Spleen (tissue), 11 donors: ENCODE data around the gene LCK. TPM values are rescaled to one million over a fixed set of nuclear protein-coding genes. Genes with fewer than 3 reads are reported as not detected.

Experiments
- DNase-seq: peaks from one replicate; pipeline ENCODE4 v3.0.0-alpha.2; 2020
- H3K27ac ChIP-seq, 8 donors: fragments of 200-600 bp; sonication (generic) in 7 of 8; 1 replicate in 4 of 8; 2 replicates in 4 of 8; pipeline versions ENCODE4 v1.5.0 to v1.8.0; 2016 to 2021; ENCODE audit warnings: inconsistent platforms in 4 of 8, mild to moderate bottlenecking in 4 of 8, moderate library complexity in 1 of 8
- H3K27me3 ChIP-seq, 7 donors: fragments of 200-600 bp; sonication (generic) in 6 of 7; replicated peaks in 1 of 7; 1 replicate in 4 of 7; 2 replicates in 3 of 7; pipeline versions ENCODE4 v1.5.0 to v1.8.0; 2016 to 2021; ENCODE audit warnings: inconsistent platforms in 3 of 7, mild to moderate bottlenecking in 1 of 7
- H3K36me3 ChIP-seq, 6 donors: fragments of 200-600 bp; sonication (generic) in 5 of 6; 1 replicate in 4 of 6; 2 replicates in 2 of 6; pipeline versions ENCODE4 v1.5.0 to v1.8.0; 2016 to 2021; ENCODE audit warnings: inconsistent platforms in 2 of 6
- H3K4me1 ChIP-seq, 6 donors: fragments of 200-600 bp; sonication (generic) in 5 of 6; 1 replicate in 3 of 6; 2 replicates in 3 of 6; pipeline versions ENCODE4 v1.5.0 to v1.8.0; 2016 to 2021; ENCODE audit warnings: inconsistent platforms in 3 of 6
- H3K4me3 ChIP-seq, 8 donors: fragments of 200-600 bp; sonication (generic) in 7 of 8; 1 replicate in 4 of 8; 2 replicates in 4 of 8; pipeline versions ENCODE4 v1.5.0 to v1.8.0; 2016 to 2021; ENCODE audit warnings: inconsistent platforms in 4 of 8, mild to moderate bottlenecking in 4 of 8, moderate library complexity in 2 of 8
- H3K9me3 ChIP-seq, 8 donors: fragments of 200-600 bp; sonication (generic) in 7 of 8; 1 replicate in 4 of 8; 2 replicates in 4 of 8; pipeline versions ENCODE4 v1.5.0 to v1.8.0; 2016 to 2021; ENCODE audit warnings: inconsistent platforms in 4 of 8
- CTCF ChIP-seq, 11 experiments: fragments of 200-600 bp in 7 of 11; fragments of 450-650 bp in 4 of 11; sonication (generic) in 4 of 11; IDR thresholded peaks in 8 of 11; conservative IDR thresholded peaks in 3 of 11; 1 replicate in 7 of 11; 2 replicates in 4 of 11; pipeline versions ENCODE4 v1.4.0 to v1.8.0; 2016 to 2021; ENCODE audit warnings: antibody characterized with exemption in 11 of 11, inconsistent platforms in 4 of 11, mild to moderate bottlenecking in 1 of 11
- POLR2A ChIP-seq, 3 donors: fragments of 450-650 bp; IDR thresholded peaks; one replicate each; pipeline ENCODE4 v1.5.1; 2017; ENCODE audit warnings: antibody characterized with exemption in 3 of 3, mild to moderate bottlenecking in 1 of 3
- POLR2AphosphoS5 ChIP-seq, 3 donors: sonication (generic); formaldehyde crosslinking; IDR thresholded peaks; one replicate each; pipeline ENCODE4 v1.5.1; 2017; ENCODE audit warnings: antibody characterized with exemption in 3 of 3
- WGBS, 5 donors: extraction: QIAGEN DNeasy Blood & Tissue Kit in 3 of 5; methylation state at CpG; one replicate each; pipeline versions ENCODE4 v1.1.5 to v1.1.7; 2013 to 2018; 5-methylcytosine and 5-hydroxymethylcytosine counted together
- intact Hi-C: fragments of 100-400 bp; cut with DNase I; formaldehyde crosslinking; loops from one replicate; pipeline ENCODE4 v1.15.0; 2023; ENCODE audit warnings: low total_unique reads
- polyA plus RNA-seq, 3 donors: library from polyadenylated mRNA; stranded (reverse); fragments of 200-250 nt; gene quantifications; one replicate each; pipeline ENCODE4 v1.2.1, GENCODE V29; 2013
- total RNA-seq, 7 donors: library from RNA; depleted of rRNA in 3 of 7; stranded (reverse); fragments of >200 nt in 3 of 7; fragmentation: NEBNext Ultra II Directional in 4 of 7; extraction: Animal tissue kit (Norgen Biotek cat#: 25700) in 4 of 7; gene quantifications; one replicate each; pipeline versions ENCODE4 v1.1.0 to v1.2.1, GENCODE V29; 2016 to 2021
- donor health status: healthy with polysubstance abuse.
- donor health status: DM: no; HTN: no; CAD: no; lungs with moderate emphysema.
- donor health status: DM: no; HTN: no; CAD: no.
- donor health status: Bipolar disorder and iron deficiency.
- donor health status: healthy.
- donor health status: DM: no; HTN: no; CAD: no.
- donor health status: DM: yes; HTN: yes; CAD: no.

LCK gene
- total and polyA plus RNA-seq, 10 donors, result 37.9 to 84.5 (median 53.1) TPM

- intact Hi-C loops, result no loop called here
- H3K36me3 ChIP-seq, result peaks cover 0 to 84% (median 46%) of the 10 kb centered on the region in 6 donors
- TF ChIP-seq POLR2A (IDR thresholded peaks at IDR 0.05) (no peak), CTCF (IDR thresholded peaks at IDR 0.05 in 8 of 11, conservative IDR thresholded peaks at IDR 0.05 in 3 of 11) (no peak), POLR2AphosphoS5 (IDR thresholded peaks at IDR 0.05) (no peak)
- H3K4me1 ChIP-seq, result peaks cover 0 to 68% (median 30%) of the 10 kb centered on the region in 6 donors
- no peaks in the 10 kb centered on the region for H3K27me3 ChIP-seq
- DNase-seq, result no peak
- 87 to 94% (median 91%) methylated on average over 3 of the region's 3 CpGs for WGBS, 5 donors
- peaks cover 0 to 8% (median 0%) of the 10 kb centered on the region in 8 donors for H3K9me3 ChIP-seq
- H3K27ac ChIP-seq, result no peak overlapping the region
- no peak overlapping the region for H3K4me3 ChIP-seq
These were observed 53.0 kb downstream of the LCK start for GRCh38 chr1:32303997-32304622.

GRCh38 chr1:32305310-32305709 lies 54.2 kb downstream of the LCK start:
- H3K4me3 ChIP-seq, result no peak overlapping the region
- H3K9me3 ChIP-seq, result peaks cover 0 to 8% (median 0%) of the 10 kb centered on the region in 8 donors
- intact Hi-C loops, result no loop called here
- peaks cover 0 to 74% (median 43%) of the 10 kb centered on the region in 6 donors for H3K36me3 ChIP-seq
- DNase-seq, result no peak
- WGBS, 5 donors, result 98 to 100% (median 99%) methylated on average over 2 of the region's 2 CpGs
- H3K4me1 ChIP-seq, result peaks cover 0 to 68% (median 27%) of the 10 kb centered on the region in 6 donors
- no peak for TF ChIP-seq CTCF (IDR thresholded peaks at IDR 0.05 in 8 of 11, conservative IDR thresholded peaks at IDR 0.05 in 3 of 11)
- no peak overlapping the region for H3K27ac ChIP-seq
- H3K27me3 ChIP-seq, result no peaks in the 10 kb centered on the region

GRCh38 chr1:32307324-32307723 lies 56.3 kb downstream of the LCK start:
- Histone ChIP-seq H3K9me3 (peaks cover 0 to 8% (median 0%) of the 10 kb centered on the region in 8 donors), H3K36me3 (peaks cover 0 to 54% (median 42%) of the 10 kb centered on the region in 6 donors), H3K27me3 (no peaks in the 10 kb centered on the region), H3K4me1 (peaks cover 3 to 70% (median 35%) of the 10 kb centered on the region in 6 donors), H3K27ac (no peak overlapping the region), H3K4me3 (no peak overlapping the region)
- WGBS, 5 donors, result 66 to 93% (median 81%) methylated on average over 2 of the region's 2 CpGs
- TF ChIP-seq CTCF (IDR thresholded peaks at IDR 0.05 in 8 of 11, conservative IDR thresholded peaks at IDR 0.05 in 3 of 11) (no peak), POLR2A (IDR thresholded peaks at IDR 0.05) (no peak), POLR2AphosphoS5 (IDR thresholded peaks at IDR 0.05) (no peak)
- intact Hi-C loops, result no loop called here
- no peak for DNase-seq

GRCh38 chr1:32309960-32310359 lies 58.9 kb downstream of the LCK start:
- Histone ChIP-seq H3K4me1 (peaks cover 3 to 88% (median 38%) of the 10 kb centered on the region in 6 donors), H3K27me3 (no peaks in the 10 kb centered on the region), H3K4me3 (no peak overlapping the region), H3K9me3 (peaks cover 0 to 5% (median 0%) of the 10 kb centered on the region in 8 donors), H3K36me3 (peaks cover 0 to 42% (median 16%) of the 10 kb centered on the region in 6 donors), H3K27ac (peak overlapping the region in 1 of 8 donors; percentile 28)
- intact Hi-C loops, result no loop called here
- 94 to 100% (median 97%) methylated on average over 1 of the region's 1 CpG for WGBS, 5 donors
- DNase-seq, result no peak
- no peak for TF ChIP-seq CTCF (IDR thresholded peaks at IDR 0.05 in 8 of 11, conservative IDR thresholded peaks at IDR 0.05 in 3 of 11)
- TF ChIP-seq POLR2AphosphoS5 (IDR thresholded peaks at IDR 0.05), result no peak
- TF ChIP-seq POLR2A (IDR thresholded peaks at IDR 0.05), result no peak
